ENCODE data around the gene NUBPL.

DNA sequence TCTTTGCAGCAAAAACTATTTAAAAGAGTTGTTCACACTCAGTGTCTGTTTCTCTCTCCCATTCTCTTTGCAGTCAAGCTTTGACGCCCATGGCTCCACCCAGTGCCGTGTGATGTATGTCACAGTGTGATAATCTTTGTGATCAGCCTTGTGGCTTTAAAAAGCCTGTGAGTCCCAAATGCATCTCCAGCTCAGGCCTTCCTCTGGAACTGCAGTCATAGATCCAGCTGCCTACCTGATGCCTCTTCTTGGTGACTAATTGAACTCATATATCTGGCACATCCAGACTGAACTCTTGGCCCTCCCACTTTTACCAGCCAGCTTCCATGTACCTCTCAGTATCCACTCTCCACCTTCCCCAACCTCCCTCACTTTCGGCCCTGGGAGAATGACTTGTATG, 333.1 kb downstream of the NUBPL start:
- TF ChIP-seq GATA2 (IDR thresholded peaks at IDR 0.05; ENCODE audit: low read depth, low read length) = no peak
- no peak for TF ChIP-seq GATA3 (IDR thresholded peaks at IDR 0.05; ENCODE audit: low read depth, low read length)

Data from SH-SY5Y (cell line).